ENCODE results near the gene PIK3CA.

DNA sequence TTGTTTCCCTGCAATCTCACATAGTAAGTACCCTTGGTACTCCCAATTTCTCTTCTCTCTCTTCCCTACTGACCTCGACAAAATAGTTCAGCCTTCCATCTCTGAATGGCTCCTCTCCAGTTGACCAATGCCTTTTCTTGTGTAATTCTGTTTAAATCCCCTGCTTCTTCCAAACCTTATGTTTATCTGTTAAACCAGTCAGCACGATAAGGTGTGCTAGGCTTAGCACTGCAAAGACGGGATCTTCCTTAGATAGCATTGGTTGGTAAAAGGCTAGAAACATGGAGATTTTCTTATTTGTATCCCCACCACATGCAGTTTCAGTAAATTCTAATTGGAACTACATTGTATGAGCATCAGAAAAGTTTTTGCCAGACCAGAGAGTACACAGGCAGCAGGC is 128.6 kb downstream of the PIK3CA start:
- TF ChIP-seq, protein P1, sequence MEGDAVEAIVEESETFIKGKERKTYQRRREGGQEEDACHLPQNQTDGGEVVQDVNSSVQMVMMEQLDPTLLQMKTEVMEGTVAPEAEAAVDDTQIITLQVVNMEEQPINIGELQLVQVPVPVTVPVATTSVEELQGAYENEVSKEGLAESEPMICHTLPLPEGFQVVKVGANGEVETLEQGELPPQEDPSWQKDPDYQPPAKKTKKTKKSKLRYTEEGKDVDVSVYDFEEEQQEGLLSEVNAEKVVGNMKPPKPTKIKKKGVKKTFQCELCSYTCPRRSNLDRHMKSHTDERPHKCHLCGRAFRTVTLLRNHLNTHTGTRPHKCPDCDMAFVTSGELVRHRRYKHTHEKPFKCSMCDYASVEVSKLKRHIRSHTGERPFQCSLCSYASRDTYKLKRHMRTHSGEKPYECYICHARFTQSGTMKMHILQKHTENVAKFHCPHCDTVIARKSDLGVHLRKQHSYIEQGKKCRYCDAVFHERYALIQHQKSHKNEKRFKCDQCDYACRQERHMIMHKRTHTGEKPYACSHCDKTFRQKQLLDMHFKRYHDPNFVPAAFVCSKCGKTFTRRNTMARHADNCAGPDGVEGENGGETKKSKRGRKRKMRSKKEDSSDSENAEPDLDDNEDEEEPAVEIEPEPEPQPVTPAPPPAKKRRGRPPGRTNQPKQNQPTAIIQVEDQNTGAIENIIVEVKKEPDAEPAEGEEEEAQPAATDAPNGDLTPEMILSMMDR (IDR thresholded peaks at IDR 0.05; ENCODE audit: borderline replicate concordance, extremely low read depth, low read length, poor library complexity, severe bottlenecking), result no peak
- TF ChIP-seq EZH2 (IDR thresholded peaks at IDR 0.05; ENCODE audit: borderline replicate concordance, low read depth, low read length, severe bottlenecking), result no peak

Measured in DND-41 (cell line).